RWPE1 (cell line): ENCODE results near the gene AFG1L.

Experiments used
- CTCF ChIA-PET: fragments of 350-600 bp; sonication (Branson Sonifier 250); formaldehyde crosslinking; extraction: SDS; loops from one replicate; lab custom pipeline; 2021; lab: Yijun Ruan, JAX
- POLR2A ChIA-PET: fragments of 400-600 bp; formaldehyde crosslinking; extraction: SDS; loops from one replicate; lab custom pipeline; 2020; ENCODE audit warnings: antibody characterized with exemption; ENCODE audit not compliant: low non-redundant PET; lab: Yijun Ruan, JAX
- DNase-seq: peaks from one replicate; pipeline ENCODE4 v3.0.0; 2012; ENCODE audit warnings: low spot score
- H3K27ac ChIP-seq: fragments of 450-650 bp; 2 replicates; pipeline ENCODE4 v1.5.1; 2017
- TF ChIP-seq, protein P1 (sequence below): fragments of 450-650 bp; conservative IDR thresholded peaks from 2 replicates; pipeline ENCODE4 v1.5.1; 2017; ENCODE audit warnings: low read depth, mild to moderate bottlenecking

Gene AFG1L

DNA sequence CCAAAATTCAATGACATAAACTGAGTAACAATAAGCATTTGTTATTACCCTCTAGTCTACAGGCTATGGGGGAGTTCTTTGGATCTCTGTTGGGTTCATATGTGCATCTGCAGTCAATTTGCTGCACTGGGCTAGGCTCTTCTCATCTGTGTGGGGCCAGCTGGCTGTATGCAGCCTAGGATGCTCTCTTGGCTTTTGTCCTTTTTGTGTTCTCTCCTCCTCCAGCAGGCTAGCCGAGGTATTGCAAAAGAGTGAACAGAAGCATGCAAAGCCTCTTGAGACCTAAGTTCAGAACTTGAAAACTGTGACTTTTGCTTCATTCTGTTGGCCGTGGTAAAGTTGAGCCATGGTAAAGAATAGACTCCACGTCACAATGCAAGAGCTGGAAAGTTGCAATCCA is 203.0 kb downstream of the AFG1L start:
- TF ChIP-seq, protein P1, sequence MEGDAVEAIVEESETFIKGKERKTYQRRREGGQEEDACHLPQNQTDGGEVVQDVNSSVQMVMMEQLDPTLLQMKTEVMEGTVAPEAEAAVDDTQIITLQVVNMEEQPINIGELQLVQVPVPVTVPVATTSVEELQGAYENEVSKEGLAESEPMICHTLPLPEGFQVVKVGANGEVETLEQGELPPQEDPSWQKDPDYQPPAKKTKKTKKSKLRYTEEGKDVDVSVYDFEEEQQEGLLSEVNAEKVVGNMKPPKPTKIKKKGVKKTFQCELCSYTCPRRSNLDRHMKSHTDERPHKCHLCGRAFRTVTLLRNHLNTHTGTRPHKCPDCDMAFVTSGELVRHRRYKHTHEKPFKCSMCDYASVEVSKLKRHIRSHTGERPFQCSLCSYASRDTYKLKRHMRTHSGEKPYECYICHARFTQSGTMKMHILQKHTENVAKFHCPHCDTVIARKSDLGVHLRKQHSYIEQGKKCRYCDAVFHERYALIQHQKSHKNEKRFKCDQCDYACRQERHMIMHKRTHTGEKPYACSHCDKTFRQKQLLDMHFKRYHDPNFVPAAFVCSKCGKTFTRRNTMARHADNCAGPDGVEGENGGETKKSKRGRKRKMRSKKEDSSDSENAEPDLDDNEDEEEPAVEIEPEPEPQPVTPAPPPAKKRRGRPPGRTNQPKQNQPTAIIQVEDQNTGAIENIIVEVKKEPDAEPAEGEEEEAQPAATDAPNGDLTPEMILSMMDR, result no peak
- H3K27ac ChIP-seq, result no peak overlapping the region
- ChIA-PET CTCF (interaction anchor here (0.6 to 1.3 kb wide), 4 partner anchors 10 to 522 kb away, joined by 4 to 6 read pairs (median 5); no protein-coding TSS in a partner anchor), POLR2A (no interaction called here)
- DNase-seq, result peak; percentile 15

DNA sequence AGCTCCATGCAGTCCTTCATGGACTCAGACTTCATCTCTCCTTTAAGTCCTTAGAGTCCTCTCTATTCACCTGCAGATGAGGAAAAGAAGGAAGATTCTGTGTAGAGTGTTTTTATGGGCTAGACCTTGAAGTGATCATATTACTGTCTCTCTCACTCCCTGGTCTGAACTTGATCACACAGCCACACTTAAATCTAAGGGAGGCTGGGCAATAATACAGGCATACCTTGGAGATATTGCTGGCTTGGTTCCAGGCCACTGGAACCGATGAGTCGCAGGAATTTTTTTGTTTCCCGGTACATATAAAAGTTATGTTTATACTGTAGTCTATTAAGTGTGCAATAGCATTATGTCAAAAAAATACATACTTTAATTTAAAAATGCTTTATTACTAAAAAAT is 206.7 kb downstream of the AFG1L start:
- ChIA-PET CTCF (no interaction called here), POLR2A (no interaction called here)
- H3K27ac ChIP-seq, result no peak overlapping the region
- TF ChIP-seq, protein P1, result no peak
- peak; percentile 13 for DNase-seq

DNA sequence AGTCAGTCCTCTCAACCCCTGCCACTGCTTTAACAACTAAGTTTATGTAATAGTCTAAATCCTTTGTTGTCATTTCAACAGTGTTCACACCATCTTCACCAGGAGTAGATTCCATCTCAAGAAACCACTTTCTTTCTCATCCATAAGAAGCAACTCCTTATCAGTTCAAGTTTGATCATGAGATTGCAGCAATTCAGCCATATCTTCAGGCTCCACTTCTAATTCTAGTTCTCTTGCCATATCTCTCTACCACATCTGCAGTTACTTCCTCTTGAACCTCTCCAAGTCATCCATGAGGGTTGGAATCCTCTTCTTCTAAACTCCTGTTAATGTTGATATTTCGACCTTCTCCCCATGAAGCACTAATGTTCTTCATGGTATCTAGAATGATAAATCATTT is 208.0 kb downstream of the AFG1L start:
- ChIA-PET POLR2A (no interaction called here), CTCF (no interaction called here)

DNA sequence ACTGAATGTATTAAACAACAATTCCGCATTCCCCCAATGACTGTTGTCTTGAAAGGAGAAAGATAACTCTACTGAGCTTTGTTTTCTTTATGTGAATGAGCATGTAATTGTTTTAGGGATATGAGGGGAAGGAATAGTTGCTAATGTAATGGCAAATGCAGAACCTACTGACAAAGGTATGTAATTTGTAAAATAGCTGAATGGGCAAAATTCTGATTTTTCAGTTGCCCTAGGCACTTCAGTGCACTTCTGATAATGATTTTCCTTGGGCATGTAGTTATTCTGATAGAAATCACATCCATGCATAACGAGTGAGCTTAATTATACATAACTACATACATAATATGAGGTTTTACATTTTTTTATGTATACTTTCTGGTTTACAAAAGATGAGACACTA is 212.5 kb downstream of the AFG1L start:
- ChIA-PET POLR2A (no interaction called here), CTCF (interaction anchor here (0.7 kb wide), 1 partner anchor 341 kb away, joined by 4 read pairs; the partner anchor contains the start of gene NR2E1)
- TF ChIP-seq, protein P1, result no peak
- H3K27ac ChIP-seq, result no peak overlapping the region
- DNase-seq, result no peak

More for the DNA sequence above, 208.0 kb downstream of the AFG1L start:
- H3K27ac ChIP-seq, result no peak overlapping the region
- TF ChIP-seq, protein P1, result no peak
- DNase-seq, result no peak

DNA sequence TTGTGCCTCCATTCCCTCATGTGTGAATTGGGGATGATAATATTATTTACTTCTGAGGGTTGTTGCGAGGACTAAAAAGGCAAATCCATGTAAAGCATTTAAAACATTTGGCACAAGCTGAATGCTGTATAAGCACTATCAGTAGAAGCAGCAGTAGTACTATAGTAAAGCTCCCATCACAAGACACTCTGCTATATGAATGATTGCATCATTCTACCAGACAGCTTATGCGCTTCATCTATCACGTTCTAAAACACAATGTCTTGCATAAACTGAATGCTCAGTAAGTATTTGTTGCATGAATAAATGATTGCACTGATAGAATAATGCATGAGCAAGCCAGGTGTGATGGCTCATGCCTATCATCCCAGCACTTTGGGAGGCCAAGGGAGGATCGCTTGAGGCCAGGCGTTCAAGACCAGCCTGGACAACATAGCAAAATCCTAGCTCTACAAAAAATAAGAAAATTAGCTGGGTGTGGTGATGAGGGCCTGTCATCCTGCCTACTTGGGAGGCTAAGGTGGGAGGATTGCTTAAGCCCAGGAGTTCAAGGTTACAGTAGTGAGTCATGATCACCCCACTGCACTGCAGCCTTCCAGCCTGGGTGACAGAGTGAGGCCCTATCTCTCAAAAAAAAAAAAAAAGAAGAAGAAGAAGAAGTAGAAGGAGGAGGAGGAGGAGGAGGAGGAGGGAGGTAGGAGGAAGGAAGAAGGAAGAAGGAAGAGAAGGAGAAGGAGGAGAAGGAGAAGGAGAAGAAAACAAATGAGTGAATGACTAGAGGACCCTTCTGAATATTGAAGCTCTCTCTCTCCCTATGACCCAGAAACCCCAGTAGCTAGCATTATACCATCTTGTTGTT is 215.8 kb downstream of the AFG1L start:
- no peak for DNase-seq
- no peak overlapping the region for H3K27ac ChIP-seq
- ChIA-PET CTCF (interaction anchor here (0.6 kb wide), 1 partner anchor 395 kb away, joined by 3 read pairs; no protein-coding TSS in a partner anchor), POLR2A (no interaction called here)
- TF ChIP-seq, protein P1, result no peak

DNA sequence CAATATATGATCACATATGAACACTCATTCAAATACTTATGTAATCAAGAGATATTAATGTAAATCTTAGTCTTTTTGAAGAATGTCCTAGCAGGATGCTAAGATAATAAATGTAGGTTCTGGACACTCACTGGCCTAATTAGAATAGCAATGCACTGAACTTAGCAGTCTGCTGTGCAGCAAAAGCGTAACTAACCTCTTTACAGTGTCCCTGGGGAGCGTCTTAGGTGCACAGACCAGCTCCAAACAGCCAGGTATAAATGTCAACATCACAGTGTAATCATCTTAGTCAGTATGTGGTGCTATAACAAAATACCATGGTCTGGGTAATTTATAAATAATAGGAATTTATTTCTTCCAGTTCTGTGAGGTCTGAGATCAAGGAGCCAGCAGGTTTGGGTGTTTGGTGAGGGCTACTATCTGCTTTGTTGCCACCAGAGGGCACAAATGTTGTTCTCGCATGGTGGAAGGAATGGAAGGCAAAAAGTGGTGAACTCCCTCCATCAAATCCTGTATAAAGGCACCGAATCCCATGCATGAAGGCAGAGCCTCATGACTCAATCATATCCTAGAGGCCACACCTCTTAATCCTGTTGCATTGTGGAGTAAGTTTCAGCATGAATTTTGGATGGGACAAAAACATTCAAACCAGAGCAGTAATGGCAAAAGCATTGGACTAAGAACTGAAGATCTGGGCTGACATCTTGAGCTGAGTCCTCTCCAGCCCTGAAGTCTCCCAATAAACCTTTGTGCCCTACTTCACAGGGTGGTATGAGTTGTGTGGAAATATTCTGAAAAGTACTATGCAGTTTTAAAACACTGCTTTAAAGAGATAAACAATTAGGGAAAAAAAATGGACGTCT is 224.1 kb downstream of the AFG1L start:
- CTCF ChIA-PET, result interaction anchor here (0.6 kb wide), 2 partner anchors 255 to 318 kb away, joined by 3 read pairs; no protein-coding TSS in a partner anchor
- POLR2A ChIA-PET, result no interaction called here
- DNase-seq, result no peak
- H3K27ac ChIP-seq, result no peak overlapping the region
- TF ChIP-seq, protein P1, result peak; percentile 38
